ENCODE results near the gene XDH. TPM values are rescaled to one million over a fixed set of nuclear protein-coding genes. Genes with fewer than 3 reads are reported as not detected.

Gene XDH
- total and polyA plus RNA-seq, 7 experiments from 2014 or later, result 0.36 TPM; not detected in 6

GRCh38 chr2:31378389-31378788 is 36.2 kb downstream of the XDH start:
- Mint-ChIP-seq H3K36me3 (no peaks in the 10 kb centered on the region), H3K27me3 (peaks cover 0 to 9% (median 1%) of the 10 kb centered on the region in 5 donors), H3K27ac (no peak overlapping the region), H3K4me1 (peaks cover 0 to 28% (median 0%) of the 10 kb centered on the region in 7 donors), H3K4me3 (no peak overlapping the region), H3K9me3 (no peaks in the 10 kb centered on the region)
- ATAC-seq (no peak), DNase-seq (no peak)
- no peaks in the 10 kb centered on the region for H3K4me1 ChIP-seq (ENCODE audit: control insufficient read depth in 2 of 2, insufficient read depth in 2 of 2, low read length in 2 of 2)
- H3K9me3 ChIP-seq (ENCODE audit: control insufficient read depth in 2 of 3, low read length in 3 of 3), result no peaks in the 10 kb centered on the region
- no peak overlapping the region for H3K27ac ChIP-seq (ENCODE audit: low read depth, low read length)
- intact Hi-C loops (cut with micrococcal nuclease), result no loop called here
- ChIA-PET CTCF (no interaction called here), POLR2A (no interaction called here)
- H3K27me3 ChIP-seq (ENCODE audit: control insufficient read depth in 2 of 2, insufficient read depth in 2 of 2, low read length in 2 of 2), result no peaks in the 10 kb centered on the region
- no peak overlapping the region for H3K4me3 ChIP-seq (ENCODE audit: low read length)
- H3K36me3 ChIP-seq (ENCODE audit: control insufficient read depth in 2 of 3, insufficient read depth in 3 of 3, low read length in 3 of 3), result no peaks in the 10 kb centered on the region

DNA sequence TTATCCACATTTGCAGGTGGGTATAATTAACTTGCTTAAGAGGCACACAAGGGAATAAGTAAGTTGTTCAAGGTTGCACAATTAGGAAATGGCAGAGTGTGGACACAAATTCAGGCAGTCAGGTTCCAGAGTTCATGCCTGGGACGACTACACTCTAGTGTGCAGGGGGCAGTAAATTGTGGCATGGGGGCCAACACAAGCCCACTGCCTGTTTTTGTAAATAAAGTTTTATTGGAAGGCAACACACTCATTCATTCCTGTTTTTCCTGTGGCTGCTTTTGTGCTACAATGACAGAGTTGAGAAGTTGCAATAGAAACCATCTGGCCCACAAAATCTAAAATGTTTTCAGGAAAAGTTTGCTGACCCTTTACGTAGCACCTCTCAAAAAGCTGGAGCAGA is 41.4 kb downstream of the XDH start:
- Mint-ChIP-seq H3K4me1 (peaks cover 0 to 3% (median 0%) of the 10 kb centered on the region in 7 donors), H3K36me3 (no peaks in the 10 kb centered on the region), H3K27me3 (peaks cover 0 to 9% (median 5%) of the 10 kb centered on the region in 5 donors), H3K27ac (no peak overlapping the region), H3K4me3 (no peak overlapping the region), H3K9me3 (no peaks in the 10 kb centered on the region)
- no peaks in the 10 kb centered on the region for H3K27me3 ChIP-seq (ENCODE audit: control insufficient read depth in 2 of 2, insufficient read depth in 2 of 2, low read length in 2 of 2)
- ATAC-seq (no peak), DNase-seq (no peak)
- H3K36me3 ChIP-seq (ENCODE audit: control insufficient read depth in 2 of 3, insufficient read depth in 3 of 3, low read length in 3 of 3), result no peaks in the 10 kb centered on the region
- ChIA-PET POLR2A (no interaction called here), CTCF (no interaction called here)
- no peak overlapping the region for H3K4me3 ChIP-seq (ENCODE audit: low read length)
- H3K9me3 ChIP-seq (ENCODE audit: control insufficient read depth in 2 of 3, low read length in 3 of 3), result no peaks in the 10 kb centered on the region
- H3K4me1 ChIP-seq (ENCODE audit: control insufficient read depth in 2 of 2, insufficient read depth in 2 of 2, low read length in 2 of 2), result no peaks in the 10 kb centered on the region
- intact Hi-C loops (cut with micrococcal nuclease), result no loop called here
- no peak overlapping the region for H3K27ac ChIP-seq (ENCODE audit: low read depth, low read length)

- DNase-seq (no peak), ATAC-seq (no peak)
- H3K27ac Mint-ChIP-seq, result no peak overlapping the region
- Histone ChIP-seq H3K4me1 (ENCODE audit: control insufficient read depth in 2 of 2, insufficient read depth in 2 of 2, low read length in 2 of 2) (no peaks in the 10 kb centered on the region), H3K27ac (ENCODE audit: low read depth, low read length) (no peak overlapping the region), H3K9me3 (ENCODE audit: control insufficient read depth in 2 of 3, low read length in 3 of 3) (no peaks in the 10 kb centered on the region), H3K36me3 (ENCODE audit: control insufficient read depth in 2 of 3, insufficient read depth in 3 of 3, low read length in 3 of 3) (no peaks in the 10 kb centered on the region), H3K4me3 (ENCODE audit: low read length) (no peak overlapping the region), H3K27me3 (ENCODE audit: control insufficient read depth in 2 of 2, insufficient read depth in 2 of 2, low read length in 2 of 2) (no peaks in the 10 kb centered on the region)
- no peaks in the 10 kb centered on the region for H3K9me3 Mint-ChIP-seq
- intact Hi-C loops (cut with micrococcal nuclease), result no loop called here
- peaks cover 0 to 2% (median 0%) of the 10 kb centered on the region in 7 donors for H3K4me1 Mint-ChIP-seq
- no peaks in the 10 kb centered on the region for H3K36me3 Mint-ChIP-seq
- H3K27me3 Mint-ChIP-seq, result peaks cover 0 to 9% (median 3%) of the 10 kb centered on the region in 5 donors
- H3K4me3 Mint-ChIP-seq, result no peak overlapping the region
- ChIA-PET POLR2A (no interaction called here), CTCF (no interaction called here)
Observed at GRCh38 chr2:31372097-31372496, 42.4 kb downstream of the XDH start.

GRCh38 chr2:31371691-31372090 is 42.9 kb downstream of the XDH start:
- ChIA-PET CTCF (no interaction called here), POLR2A (no interaction called here)
- Mint-ChIP-seq H3K4me1 (peaks cover 0 to 2% (median 0%) of the 10 kb centered on the region in 7 donors), H3K36me3 (no peaks in the 10 kb centered on the region), H3K9me3 (no peaks in the 10 kb centered on the region), H3K4me3 (no peak overlapping the region), H3K27ac (no peak overlapping the region), H3K27me3 (peaks cover 0 to 9% (median 3%) of the 10 kb centered on the region in 5 donors)
- ATAC-seq (no peak), DNase-seq (no peak)
- H3K4me1 ChIP-seq (ENCODE audit: control insufficient read depth in 2 of 2, insufficient read depth in 2 of 2, low read length in 2 of 2), result no peaks in the 10 kb centered on the region
- no peak overlapping the region for H3K4me3 ChIP-seq (ENCODE audit: low read length)
- no peaks in the 10 kb centered on the region for H3K36me3 ChIP-seq (ENCODE audit: control insufficient read depth in 2 of 3, insufficient read depth in 3 of 3, low read length in 3 of 3)
- intact Hi-C loops (cut with micrococcal nuclease), result no loop called here
- H3K9me3 ChIP-seq (ENCODE audit: control insufficient read depth in 2 of 3, low read length in 3 of 3), result no peaks in the 10 kb centered on the region
- no peak overlapping the region for H3K27ac ChIP-seq (ENCODE audit: low read depth, low read length)
- no peaks in the 10 kb centered on the region for H3K27me3 ChIP-seq (ENCODE audit: control insufficient read depth in 2 of 2, insufficient read depth in 2 of 2, low read length in 2 of 2)

- no peaks in the 10 kb centered on the region for H3K27me3 ChIP-seq (ENCODE audit: control insufficient read depth in 2 of 2, insufficient read depth in 2 of 2, low read length in 2 of 2)
- intact Hi-C loops (cut with micrococcal nuclease), result no loop called here
- no peak overlapping the region for H3K27ac ChIP-seq (ENCODE audit: low read depth, low read length)
- no peaks in the 10 kb centered on the region for H3K4me1 ChIP-seq (ENCODE audit: control insufficient read depth in 2 of 2, insufficient read depth in 2 of 2, low read length in 2 of 2)
- Mint-ChIP-seq H3K36me3 (no peaks in the 10 kb centered on the region), H3K4me1 (no peaks in the 10 kb centered on the region), H3K27ac (no peak overlapping the region), H3K27me3 (peaks cover 0 to 2% (median 0%) of the 10 kb centered on the region in 5 donors), H3K9me3 (no peaks in the 10 kb centered on the region), H3K4me3 (no peak overlapping the region)
- no peak for ATAC-seq
- CTCF ChIA-PET, result interaction anchor here (0.9 kb wide), 1 partner anchor 14 kb away, joined by 3 read pairs; no protein-coding TSS in a partner anchor
- DNase-seq, result no peak
- no peaks in the 10 kb centered on the region for H3K9me3 ChIP-seq (ENCODE audit: control insufficient read depth in 2 of 3, low read length in 3 of 3)
- H3K36me3 ChIP-seq (ENCODE audit: control insufficient read depth in 2 of 3, insufficient read depth in 3 of 3, low read length in 3 of 3), result no peaks in the 10 kb centered on the region
- H3K4me3 ChIP-seq (ENCODE audit: low read length), result no peak overlapping the region
- POLR2A ChIA-PET, result no interaction called here
Observed at GRCh38 chr2:31366733-31367132, 47.8 kb downstream of the XDH start.

DNA sequence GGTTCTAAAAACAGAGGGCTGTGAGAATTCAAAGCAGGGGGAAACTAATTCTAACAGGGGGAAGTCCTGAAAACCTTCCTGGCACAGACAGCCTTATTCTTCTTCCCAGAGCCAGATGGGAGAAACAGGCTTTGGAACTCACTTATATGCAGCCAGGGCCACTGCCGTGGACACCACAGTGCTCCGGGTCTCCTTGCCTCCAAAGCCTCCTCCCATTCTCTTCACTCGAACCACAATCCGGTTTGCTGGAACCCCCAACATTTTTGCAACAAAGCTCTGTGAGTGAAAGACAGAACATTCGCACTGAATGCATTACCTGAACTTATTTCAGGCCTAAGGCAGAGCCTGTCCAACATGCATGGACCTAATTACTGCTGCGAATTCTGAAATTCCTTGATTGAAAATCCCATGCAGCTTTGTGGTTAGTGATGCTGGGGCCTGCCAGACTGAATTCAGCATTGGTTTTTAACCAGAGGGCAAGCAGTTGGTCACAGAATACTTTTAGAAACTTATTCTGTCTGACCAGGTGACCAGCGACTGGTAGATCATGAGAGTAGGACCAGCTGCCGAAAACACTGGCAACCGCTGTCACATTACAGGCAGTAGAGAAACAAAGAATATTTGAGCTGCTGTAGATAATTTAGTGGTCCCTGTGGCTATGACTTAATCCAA is 48.6 kb downstream of the XDH start:
- Histone ChIP-seq H3K9me3 (ENCODE audit: control insufficient read depth in 2 of 3, low read length in 3 of 3) (no peaks in the 10 kb centered on the region), H3K4me3 (ENCODE audit: low read length) (no peak overlapping the region), H3K36me3 (ENCODE audit: control insufficient read depth in 2 of 3, insufficient read depth in 3 of 3, low read length in 3 of 3) (no peaks in the 10 kb centered on the region), H3K27me3 (ENCODE audit: control insufficient read depth in 2 of 2, insufficient read depth in 2 of 2, low read length in 2 of 2) (no peaks in the 10 kb centered on the region), H3K27ac (ENCODE audit: low read depth, low read length) (no peak overlapping the region), H3K4me1 (ENCODE audit: control insufficient read depth in 2 of 2, insufficient read depth in 2 of 2, low read length in 2 of 2) (no peaks in the 10 kb centered on the region)
- CTCF ChIA-PET, result interaction anchor here (0.9 kb wide), 1 partner anchor 15 kb away, joined by 3 read pairs; no protein-coding TSS in a partner anchor
- H3K4me1 Mint-ChIP-seq, result no peaks in the 10 kb centered on the region
- H3K4me3 Mint-ChIP-seq, result no peak overlapping the region
- H3K36me3 Mint-ChIP-seq, result no peaks in the 10 kb centered on the region
- H3K27ac Mint-ChIP-seq, result no peak overlapping the region
- H3K9me3 Mint-ChIP-seq, result no peaks in the 10 kb centered on the region
- DNase-seq (no peak), ATAC-seq (no peak)
- peaks cover 0 to 7% (median 0%) of the 10 kb centered on the region in 5 donors for H3K27me3 Mint-ChIP-seq
- POLR2A ChIA-PET, result no interaction called here
- intact Hi-C loops (cut with micrococcal nuclease), result no loop called here

DNA sequence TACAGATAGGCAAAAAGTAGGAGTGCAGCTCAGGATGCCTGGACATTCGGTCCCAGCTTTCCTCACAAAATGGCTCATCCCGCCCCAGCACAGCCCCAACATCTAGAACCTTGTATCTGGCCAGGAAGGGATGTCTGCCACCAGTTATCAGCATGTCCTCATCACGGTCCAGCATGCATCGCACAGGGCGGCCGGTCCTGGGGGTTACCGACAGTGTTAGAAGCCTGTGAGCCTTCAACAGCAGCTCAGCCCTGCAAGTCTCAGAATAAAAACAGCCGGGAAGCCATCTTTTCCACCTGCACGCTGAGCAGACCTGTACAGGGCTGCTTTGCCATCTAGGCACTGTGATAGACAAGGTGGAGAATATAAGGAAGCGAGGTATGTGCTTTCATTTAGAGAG is 49.2 kb downstream of the XDH start:
- ATAC-seq (no peak), DNase-seq (no peak)
- no peaks in the 10 kb centered on the region for H3K9me3 ChIP-seq (ENCODE audit: control insufficient read depth in 2 of 3, low read length in 3 of 3)
- intact Hi-C loops (cut with micrococcal nuclease), result no loop called here
- H3K36me3 Mint-ChIP-seq, result no peaks in the 10 kb centered on the region
- no peaks in the 10 kb centered on the region for H3K27me3 ChIP-seq (ENCODE audit: control insufficient read depth in 2 of 2, insufficient read depth in 2 of 2, low read length in 2 of 2)
- no peak overlapping the region for H3K27ac ChIP-seq (ENCODE audit: low read depth, low read length)
- POLR2A ChIA-PET, result no interaction called here
- peaks cover 0 to 12% (median 4%) of the 10 kb centered on the region in 5 donors for H3K27me3 Mint-ChIP-seq
- CTCF ChIA-PET, result no interaction called here
- no peaks in the 10 kb centered on the region for H3K36me3 ChIP-seq (ENCODE audit: control insufficient read depth in 2 of 3, insufficient read depth in 3 of 3, low read length in 3 of 3)
- no peaks in the 10 kb centered on the region for H3K9me3 Mint-ChIP-seq
- H3K4me3 Mint-ChIP-seq, result no peak overlapping the region
- H3K4me1 Mint-ChIP-seq, result no peaks in the 10 kb centered on the region
- no peak overlapping the region for H3K4me3 ChIP-seq (ENCODE audit: low read length)
- H3K4me1 ChIP-seq (ENCODE audit: control insufficient read depth in 2 of 2, insufficient read depth in 2 of 2, low read length in 2 of 2), result no peaks in the 10 kb centered on the region
- H3K27ac Mint-ChIP-seq, result no peak overlapping the region
